GM23338 (cell line): ENCODE data around the gene CNDP1. TPM values are rescaled to one million over a fixed set of nuclear protein-coding genes. Genes with fewer than 3 reads are reported as not detected.

Experiments
- ATAC-seq: fragments of 200-7000 bp; cut with Tn5 transposase; 3 replicates; pipeline ENCODE4 v1.9.1; 2020
- DNase-seq: peaks from one replicate; pipeline ENCODE4 v3.0.0-alpha.2; 2015; ENCODE audit warnings: low spot score
- H2AFZ ChIP-seq: fragments of 200-600 bp; sonication (generic); 2 replicates; pipeline ENCODE4 v1.8.0; 2016; ENCODE audit warnings: antibody characterized with exemption, mild to moderate bottlenecking, moderate library complexity
- H3F3A ChIP-seq: fragments of 200-600 bp; sonication (generic); replicated peaks from 2 replicates; pipeline ENCODE4 v1.8.0; 2017; ENCODE audit warnings: antibody characterized with exemption, mixed run types, low read depth
- H3K27ac ChIP-seq: fragments of 200-600 bp; sonication (generic); 2 replicates; pipeline ENCODE4 v1.6.1; 2016; ENCODE audit warnings: low read depth
- H3K27me3 ChIP-seq: fragments of 200-600 bp; sonication (generic); 2 replicates; pipeline ENCODE4 v1.8.0; 2016; ENCODE audit warnings: mild to moderate bottlenecking, mixed run types, moderate library complexity; ENCODE audit not compliant: insufficient read depth
- H3K36me3 ChIP-seq: fragments of 200-600 bp; sonication (generic); 2 replicates; pipeline ENCODE4 v1.8.0; 2016; ENCODE audit warnings: mild to moderate bottlenecking; ENCODE audit not compliant: insufficient read depth
- H3K4me1 ChIP-seq: fragments of 200-600 bp; sonication (generic); 2 replicates; pipeline ENCODE4 v1.8.0; 2016; ENCODE audit warnings: mild to moderate bottlenecking, moderate library complexity; ENCODE audit not compliant: insufficient read depth
- H3K4me2 ChIP-seq: fragments of 200-600 bp; sonication (generic); 2 replicates; pipeline ENCODE4 v1.7.1; 2017; ENCODE audit warnings: mixed run types
- H3K4me3 ChIP-seq: fragments of 200-600 bp; sonication (generic); 2 replicates; pipeline ENCODE4 v1.6.1; 2016; ENCODE audit warnings: mixed run types
- H3K79me2 ChIP-seq: fragments of 200-600 bp; sonication (generic); replicated peaks from 2 replicates; pipeline ENCODE4 v1.8.0; 2017; ENCODE audit warnings: mild to moderate bottlenecking; ENCODE audit not compliant: insufficient read depth
- H3K9me2 ChIP-seq: fragments of 200-600 bp; sonication (generic); 2 replicates; pipeline ENCODE4 v1.8.0; 2017; ENCODE audit not compliant: insufficient read depth
- H4K20me1 ChIP-seq: fragments of 200-600 bp; sonication (generic); replicated peaks from 2 replicates; pipeline ENCODE4 v1.8.0; 2017; ENCODE audit warnings: mild to moderate bottlenecking; ENCODE audit not compliant: insufficient read depth
- H3K27ac Mint-ChIP-seq: 2 replicates; pipeline ENCODE4 v1.8.0; 2020; ENCODE audit warnings: inconsistent platforms, mild to moderate bottlenecking, moderate library complexity, mixed read lengths
- H3K27me3 Mint-ChIP-seq: 3 replicates; pipeline ENCODE4 v1.8.0; 2022; ENCODE audit warnings: low read depth, mild to moderate bottlenecking, moderate library complexity, mixed read lengths, inconsistent platforms; ENCODE audit not compliant: insufficient read depth, poor library complexity
- H3K36me3 Mint-ChIP-seq: 3 replicates; pipeline ENCODE4 v1.8.0; 2021; ENCODE audit warnings: low read depth, mild to moderate bottlenecking, inconsistent platforms, moderate library complexity, mixed read lengths
- H3K4me1 Mint-ChIP-seq: 3 replicates; pipeline ENCODE4 v1.8.0; 2020; ENCODE audit warnings: mild to moderate bottlenecking, inconsistent platforms, mixed read lengths
- H3K4me3 Mint-ChIP-seq: 3 replicates; pipeline ENCODE4 v1.8.0; 2021; ENCODE audit warnings: moderate library complexity, mild to moderate bottlenecking, inconsistent platforms, mixed read lengths
- H3K9me3 Mint-ChIP-seq: 3 replicates; pipeline ENCODE4 v1.8.0; 2020; ENCODE audit warnings: moderate library complexity, mild to moderate bottlenecking, inconsistent platforms, mixed read lengths
- CREB1 ChIP-seq: fragments of 250-450 bp; sonication (Bioruptor Pico); IDR thresholded peaks from 2 replicates; pipeline ENCODE4 v1.5.0; 2020; ENCODE audit warnings: low read depth, mild to moderate bottlenecking, moderate library complexity
- ETS1 ChIP-seq: IDR thresholded peaks from 2 replicates; pipeline ENCODE4 v1.6.1; 2016; ENCODE audit warnings: antibody characterized with exemption
- EZH2 ChIP-seq: fragments of 200-600 bp; sonication (generic); IDR thresholded peaks from one replicate; pipeline ENCODE4 v1.8.0; 2017; ENCODE audit warnings: antibody characterized with exemption, mild to moderate bottlenecking, low read depth; ENCODE audit not compliant: unreplicated experiment
- EZH2phosphoT487 ChIP-seq: fragments of 200-600 bp; sonication (generic); IDR thresholded peaks from one replicate; pipeline ENCODE4 v1.8.1; 2018; ENCODE audit warnings: antibody characterized with exemption; ENCODE audit not compliant: unreplicated experiment
- NANOG ChIP-seq: IDR thresholded peaks from 2 replicates; pipeline ENCODE4 v1.6.1; 2016; ENCODE audit warnings: antibody characterized with exemption, borderline replicate concordance
- ZNF114 ChIP-seq: fragments of 250-450 bp; sonication (Bioruptor Pico); IDR thresholded peaks from 2 replicates; pipeline ENCODE4 v1.5.0; 2020; ENCODE audit warnings: mild to moderate bottlenecking, moderate library complexity
- polyA plus RNA-seq: library from polyadenylated mRNA; unstranded; fragments of >200 nt; fragmentation: Nextera tagmentation; extraction: Ambion mirVana; gene quantifications from 2 replicates; pipeline ENCODE4 v1.2.1, GENCODE V29; 2016
- total RNA-seq: library from RNA; depleted of rRNA; stranded (reverse); fragments of >200 nt; shearing (Covaris generic); gene quantifications from 2 replicates; pipeline ENCODE4 v1.2.3, GENCODE V29; 2014
- TF ChIP-seq, protein P1 (sequence below): fragments of 250-450 bp; sonication (Bioruptor Pico); IDR thresholded peaks from 2 replicates; pipeline ENCODE4 v1.5.0; 2020; ENCODE audit warnings: mild to moderate bottlenecking, moderate library complexity
- TF ChIP-seq, protein P2 (sequence below), 2 experiments: fragments of 200-600 bp in 1 of 2; sonication (generic) in 1 of 2; conservative IDR thresholded peaks; 2 replicates each; pipeline versions ENCODE4 v1.5.1 to v1.6.1; 2016 to 2017; ENCODE audit warnings: antibody characterized with exemption in 2 of 2, low read depth in 2 of 2, mild to moderate bottlenecking in 2 of 2, moderate library complexity in 1 of 2
- TF ChIP-seq, protein P3 (sequence below): IDR thresholded peaks from one replicate; pipeline ENCODE4 v1.6.1; 2018; ENCODE audit warnings: antibody characterized with exemption; ENCODE audit not compliant: unreplicated experiment

The CNDP1 gene
- total and polyA plus RNA-seq, 2 experiments from 2014 or later, result 0.03 to 0.11 TPM

DNA sequence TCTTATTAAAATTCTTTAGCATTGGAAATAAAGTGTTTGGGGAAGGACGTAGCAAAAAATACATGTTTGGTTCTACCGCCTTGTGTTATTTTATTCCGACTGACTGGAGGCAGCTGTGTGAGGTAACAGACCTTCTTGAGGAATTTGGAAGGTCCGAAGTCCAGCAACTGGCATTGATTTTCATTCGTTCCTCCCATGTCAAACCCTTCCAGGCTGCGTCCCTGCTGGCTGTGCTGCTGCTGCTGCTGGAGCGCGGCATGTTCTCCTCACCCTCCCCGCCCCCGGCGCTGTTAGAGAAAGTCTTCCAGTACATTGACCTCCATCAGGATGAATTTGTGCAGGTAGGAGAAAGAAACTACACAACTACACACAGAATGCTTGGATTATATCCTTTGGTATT, 21.8 kb downstream of the CNDP1 start:
- H3K79me2 ChIP-seq, result no peaks in the 10 kb centered on the region
- no peak overlapping the region for H3K4me3 Mint-ChIP-seq
- H3K9me3 Mint-ChIP-seq, result peaks cover 14% of the 10 kb centered on the region
- H3K27me3 Mint-ChIP-seq, result peaks cover 8% of the 10 kb centered on the region
- no peak overlapping the region for H3K27ac Mint-ChIP-seq
- H3K9me2 ChIP-seq, result no peaks in the 10 kb centered on the region
- peaks cover 2% of the 10 kb centered on the region; the same call in 1 of the 3 replicates for H3K4me1 Mint-ChIP-seq
- H4K20me1 ChIP-seq, result no peaks in the 10 kb centered on the region
- no peak overlapping the region for H3K27ac ChIP-seq
- H3K4me1 ChIP-seq, result no peaks in the 10 kb centered on the region
- TF ChIP-seq ZNF114 (CRISPR knock-in tag) (no peak), CREB1 (CRISPR knock-in tag) (no peak), EZH2phosphoT487 (no peak), EZH2 (no peak), NANOG (no peak), ETS1 (no peak)
- TF ChIP-seq, protein P1, sequence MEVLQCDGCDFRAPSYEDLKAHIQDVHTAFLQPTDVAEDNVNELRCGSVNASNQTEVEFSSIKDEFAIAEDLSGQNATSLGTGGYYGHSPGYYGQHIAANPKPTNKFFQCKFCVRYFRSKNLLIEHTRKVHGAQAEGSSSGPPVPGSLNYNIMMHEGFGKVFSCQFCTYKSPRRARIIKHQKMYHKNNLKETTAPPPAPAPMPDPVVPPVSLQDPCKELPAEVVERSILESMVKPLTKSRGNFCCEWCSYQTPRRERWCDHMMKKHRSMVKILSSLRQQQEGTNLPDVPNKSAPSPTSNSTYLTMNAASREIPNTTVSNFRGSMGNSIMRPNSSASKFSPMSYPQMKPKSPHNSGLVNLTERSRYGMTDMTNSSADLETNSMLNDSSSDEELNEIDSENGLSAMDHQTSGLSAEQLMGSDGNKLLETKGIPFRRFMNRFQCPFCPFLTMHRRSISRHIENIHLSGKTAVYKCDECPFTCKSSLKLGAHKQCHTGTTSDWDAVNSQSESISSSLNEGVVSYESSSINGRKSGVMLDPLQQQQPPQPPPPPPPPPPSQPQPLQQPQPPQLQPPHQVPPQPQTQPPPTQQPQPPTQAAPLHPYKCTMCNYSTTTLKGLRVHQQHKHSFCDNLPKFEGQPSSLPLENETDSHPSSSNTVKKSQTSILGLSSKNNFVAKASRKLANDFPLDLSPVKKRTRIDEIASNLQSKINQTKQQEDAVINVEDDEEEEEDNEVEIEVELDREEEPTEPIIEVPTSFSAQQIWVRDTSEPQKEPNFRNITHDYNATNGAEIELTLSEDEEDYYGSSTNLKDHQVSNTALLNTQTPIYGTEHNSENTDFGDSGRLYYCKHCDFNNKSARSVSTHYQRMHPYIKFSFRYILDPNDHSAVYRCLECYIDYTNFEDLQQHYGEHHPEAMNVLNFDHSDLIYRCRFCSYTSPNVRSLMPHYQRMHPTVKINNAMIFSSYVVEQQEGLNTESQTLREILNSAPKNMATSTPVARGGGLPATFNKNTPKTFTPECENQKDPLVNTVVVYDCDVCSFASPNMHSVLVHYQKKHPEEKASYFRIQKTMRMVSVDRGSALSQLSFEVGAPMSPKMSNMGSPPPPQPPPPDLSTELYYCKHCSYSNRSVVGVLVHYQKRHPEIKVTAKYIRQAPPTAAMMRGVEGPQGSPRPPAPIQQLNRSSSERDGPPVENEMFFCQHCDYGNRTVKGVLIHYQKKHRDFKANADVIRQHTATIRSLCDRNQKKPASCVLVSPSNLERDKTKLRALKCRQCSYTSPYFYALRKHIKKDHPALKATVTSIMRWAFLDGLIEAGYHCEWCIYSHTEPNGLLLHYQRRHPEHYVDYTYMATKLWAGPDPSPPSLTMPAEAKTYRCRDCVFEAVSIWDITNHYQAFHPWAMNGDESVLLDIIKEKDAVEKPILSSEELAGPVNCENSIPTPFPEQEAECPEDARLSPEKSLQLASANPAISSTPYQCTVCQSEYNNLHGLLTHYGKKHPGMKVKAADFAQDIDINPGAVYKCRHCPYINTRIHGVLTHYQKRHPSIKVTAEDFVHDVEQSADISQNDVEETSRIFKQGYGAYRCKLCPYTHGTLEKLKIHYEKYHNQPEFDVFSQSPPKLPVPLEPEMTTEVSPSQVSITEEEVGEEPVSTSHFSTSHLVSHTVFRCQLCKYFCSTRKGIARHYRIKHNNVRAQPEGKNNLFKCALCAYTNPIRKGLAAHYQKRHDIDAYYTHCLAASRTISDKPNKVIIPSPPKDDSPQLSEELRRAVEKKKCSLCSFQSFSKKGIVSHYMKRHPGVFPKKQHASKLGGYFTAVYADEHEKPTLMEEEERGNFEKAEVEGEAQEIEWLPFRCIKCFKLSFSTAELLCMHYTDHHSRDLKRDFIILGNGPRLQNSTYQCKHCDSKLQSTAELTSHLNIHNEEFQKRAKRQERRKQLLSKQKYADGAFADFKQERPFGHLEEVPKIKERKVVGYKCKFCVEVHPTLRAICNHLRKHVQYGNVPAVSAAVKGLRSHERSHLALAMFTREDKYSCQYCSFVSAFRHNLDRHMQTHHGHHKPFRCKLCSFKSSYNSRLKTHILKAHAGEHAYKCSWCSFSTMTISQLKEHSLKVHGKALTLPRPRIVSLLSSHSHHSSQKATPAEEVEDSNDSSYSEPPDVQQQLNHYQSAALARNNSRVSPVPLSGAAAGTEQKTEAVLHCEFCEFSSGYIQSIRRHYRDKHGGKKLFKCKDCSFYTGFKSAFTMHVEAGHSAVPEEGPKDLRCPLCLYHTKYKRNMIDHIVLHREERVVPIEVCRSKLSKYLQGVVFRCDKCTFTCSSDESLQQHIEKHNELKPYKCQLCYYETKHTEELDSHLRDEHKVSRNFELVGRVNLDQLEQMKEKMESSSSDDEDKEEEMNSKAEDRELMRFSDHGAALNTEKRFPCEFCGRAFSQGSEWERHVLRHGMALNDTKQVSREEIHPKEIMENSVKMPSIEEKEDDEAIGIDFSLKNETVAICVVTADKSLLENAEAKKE (CRISPR knock-in tag), result no peak
- TF ChIP-seq, protein P2, sequence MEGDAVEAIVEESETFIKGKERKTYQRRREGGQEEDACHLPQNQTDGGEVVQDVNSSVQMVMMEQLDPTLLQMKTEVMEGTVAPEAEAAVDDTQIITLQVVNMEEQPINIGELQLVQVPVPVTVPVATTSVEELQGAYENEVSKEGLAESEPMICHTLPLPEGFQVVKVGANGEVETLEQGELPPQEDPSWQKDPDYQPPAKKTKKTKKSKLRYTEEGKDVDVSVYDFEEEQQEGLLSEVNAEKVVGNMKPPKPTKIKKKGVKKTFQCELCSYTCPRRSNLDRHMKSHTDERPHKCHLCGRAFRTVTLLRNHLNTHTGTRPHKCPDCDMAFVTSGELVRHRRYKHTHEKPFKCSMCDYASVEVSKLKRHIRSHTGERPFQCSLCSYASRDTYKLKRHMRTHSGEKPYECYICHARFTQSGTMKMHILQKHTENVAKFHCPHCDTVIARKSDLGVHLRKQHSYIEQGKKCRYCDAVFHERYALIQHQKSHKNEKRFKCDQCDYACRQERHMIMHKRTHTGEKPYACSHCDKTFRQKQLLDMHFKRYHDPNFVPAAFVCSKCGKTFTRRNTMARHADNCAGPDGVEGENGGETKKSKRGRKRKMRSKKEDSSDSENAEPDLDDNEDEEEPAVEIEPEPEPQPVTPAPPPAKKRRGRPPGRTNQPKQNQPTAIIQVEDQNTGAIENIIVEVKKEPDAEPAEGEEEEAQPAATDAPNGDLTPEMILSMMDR (conservative IDR thresholded peaks at IDR 0.05; ENCODE audit: low read depth in 2 of 2), result no peak
- TF ChIP-seq, protein P3, sequence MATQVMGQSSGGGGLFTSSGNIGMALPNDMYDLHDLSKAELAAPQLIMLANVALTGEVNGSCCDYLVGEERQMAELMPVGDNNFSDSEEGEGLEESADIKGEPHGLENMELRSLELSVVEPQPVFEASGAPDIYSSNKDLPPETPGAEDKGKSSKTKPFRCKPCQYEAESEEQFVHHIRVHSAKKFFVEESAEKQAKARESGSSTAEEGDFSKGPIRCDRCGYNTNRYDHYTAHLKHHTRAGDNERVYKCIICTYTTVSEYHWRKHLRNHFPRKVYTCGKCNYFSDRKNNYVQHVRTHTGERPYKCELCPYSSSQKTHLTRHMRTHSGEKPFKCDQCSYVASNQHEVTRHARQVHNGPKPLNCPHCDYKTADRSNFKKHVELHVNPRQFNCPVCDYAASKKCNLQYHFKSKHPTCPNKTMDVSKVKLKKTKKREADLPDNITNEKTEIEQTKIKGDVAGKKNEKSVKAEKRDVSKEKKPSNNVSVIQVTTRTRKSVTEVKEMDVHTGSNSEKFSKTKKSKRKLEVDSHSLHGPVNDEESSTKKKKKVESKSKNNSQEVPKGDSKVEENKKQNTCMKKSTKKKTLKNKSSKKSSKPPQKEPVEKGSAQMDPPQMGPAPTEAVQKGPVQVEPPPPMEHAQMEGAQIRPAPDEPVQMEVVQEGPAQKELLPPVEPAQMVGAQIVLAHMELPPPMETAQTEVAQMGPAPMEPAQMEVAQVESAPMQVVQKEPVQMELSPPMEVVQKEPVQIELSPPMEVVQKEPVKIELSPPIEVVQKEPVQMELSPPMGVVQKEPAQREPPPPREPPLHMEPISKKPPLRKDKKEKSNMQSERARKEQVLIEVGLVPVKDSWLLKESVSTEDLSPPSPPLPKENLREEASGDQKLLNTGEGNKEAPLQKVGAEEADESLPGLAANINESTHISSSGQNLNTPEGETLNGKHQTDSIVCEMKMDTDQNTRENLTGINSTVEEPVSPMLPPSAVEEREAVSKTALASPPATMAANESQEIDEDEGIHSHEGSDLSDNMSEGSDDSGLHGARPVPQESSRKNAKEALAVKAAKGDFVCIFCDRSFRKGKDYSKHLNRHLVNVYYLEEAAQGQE, result no peak
- H2AFZ ChIP-seq, result no peak overlapping the region
- H3K27me3 ChIP-seq, result no peaks in the 10 kb centered on the region
- DNase-seq, result no peak
- no peaks in the 10 kb centered on the region for H3F3A ChIP-seq
- no peak overlapping the region for H3K4me2 ChIP-seq
- no peak for ATAC-seq
- no peak overlapping the region for H3K4me3 ChIP-seq
- peaks cover 7% of the 10 kb centered on the region for H3K36me3 Mint-ChIP-seq
- no peaks in the 10 kb centered on the region for H3K36me3 ChIP-seq
